Tibial nerve (tissue), 4 donors: ENCODE measurements around the gene CLDN9. TPM values are rescaled to one million over a fixed set of nuclear protein-coding genes. Genes with fewer than 3 reads are reported as not detected.

ENCODE experiments used
- DNase-seq, 2 donors: peaks; one replicate each; pipeline ENCODE4 v3.0.0-alpha.2; 2019; ENCODE audit warnings: low spot score in 2 of 2
- H3K27ac ChIP-seq, 4 donors: fragments of 200-600 bp; sonication (generic) in 3 of 4; one replicate each; pipeline ENCODE4 v1.5.1; 2017 to 2019; ENCODE audit warnings: mild to moderate bottlenecking in 1 of 4
- H3K27me3 ChIP-seq, 2 donors: fragments of 200-600 bp; sonication (generic) in 1 of 2; one replicate each; pipeline versions ENCODE4 v1.5.1 to v1.6.0; 2017 to 2019
- H3K36me3 ChIP-seq, 3 donors: fragments of 200-600 bp; sonication (generic); one replicate each; pipeline ENCODE4 v1.5.1; 2018 to 2019
- H3K4me1 ChIP-seq, 4 donors: fragments of 200-600 bp; sonication (generic) in 3 of 4; one replicate each; pipeline ENCODE4 v1.5.1; 2017 to 2019
- H3K4me3 ChIP-seq, 4 donors: fragments of 200-600 bp; sonication (generic) in 3 of 4; one replicate each; pipeline ENCODE4 v1.5.1; 2017 to 2019; ENCODE audit warnings: mild to moderate bottlenecking in 1 of 4, moderate library complexity in 1 of 4
- H3K9me3 ChIP-seq, 4 donors: fragments of 200-600 bp; sonication (generic) in 3 of 4; one replicate each; pipeline ENCODE4 v1.5.1; 2017 to 2019
- CTCF ChIP-seq, 5 experiments: fragments of 200-600 bp in 3 of 5; fragments of 450-650 bp in 2 of 5; sonication (generic) in 3 of 5; IDR thresholded peaks; one replicate each; pipeline ENCODE4 v1.5.1; 2016 to 2019; ENCODE audit warnings: antibody characterized with exemption in 5 of 5, mild to moderate bottlenecking in 3 of 5, moderate library complexity in 2 of 5
- EP300 ChIP-seq, 2 donors: sonication (generic); formaldehyde crosslinking; IDR thresholded peaks; one replicate each; pipeline ENCODE4 v1.6.1; 2017; ENCODE audit warnings: antibody characterized with exemption in 2 of 2, mild to moderate bottlenecking in 1 of 2
- POLR2A ChIP-seq, 2 donors: fragments of 450-650 bp; IDR thresholded peaks; one replicate each; pipeline ENCODE4 v1.6.1; 2017; ENCODE audit warnings: antibody characterized with exemption in 2 of 2, mild to moderate bottlenecking in 2 of 2, moderate library complexity in 2 of 2
- WGBS, 2 donors: methylation state at CpG; one replicate each; pipeline ENCODE4 v1.1.5; 2018; 5-methylcytosine and 5-hydroxymethylcytosine counted together
- total RNA-seq, 4 donors: library from RNA; depleted of rRNA; stranded (reverse); fragments of >200 nt; gene quantifications; one replicate each; pipeline ENCODE4 v1.1.0, GENCODE V29; 2016

CLDN9 gene
- under 1 TPM in 1 of 4 donors, not detected in 3; 0.30 TPM for total RNA-seq

GRCh38 chr16:3012828-3013420, at the start of gene CLDN9:
Gene CLDN9 (plus strand): TSS chr16:3012923. CDS start chr16:3013363, 440 bp downstream.
- no peak for DNase-seq
- TF ChIP-seq POLR2A (IDR thresholded peaks at IDR 0.05) (no peak), EP300 (IDR thresholded peaks at IDR 0.05) (no peak)
- Histone ChIP-seq H3K27me3 (peaks cover 0 to 74% of the 10 kb centered on the region in 2 donors), H3K4me1 (peaks cover 0 to 14% (median 4%) of the 10 kb centered on the region in 4 donors), H3K27ac (no peak within 1 kb of the TSS), H3K9me3 (no peaks in the 10 kb centered on the region), H3K4me3 (no peak within 1 kb of the TSS), H3K36me3 (no peaks in the 10 kb centered on the region)
- 32 to 37% methylated on average over 9 to 15 of the region's 27 CpGs for WGBS, 2 donors

- TF ChIP-seq POLR2A (IDR thresholded peaks at IDR 0.05) (no peak), CTCF (IDR thresholded peaks at IDR 0.05) (no peak)
- Histone ChIP-seq H3K4me1 (peaks cover 0 to 61% (median 29%) of the 10 kb centered on the region in 4 donors), H3K4me3 (peak overlapping the region in 1 of 4 donors; percentile 28), H3K27ac (no peak overlapping the region), H3K27me3 (peaks cover 2 to 98% of the 10 kb centered on the region in 2 donors), H3K9me3 (no peaks in the 10 kb centered on the region), H3K36me3 (no peaks in the 10 kb centered on the region)
- WGBS, 2 donors = 0 to 1% methylated on average over 1 to 11 of the region's 40 CpGs
- DNase-seq = no peak
Observed at GRCh38 chr16:2963074-2963722, 49.5 kb upstream of the CLDN9 start.

GRCh38 chr16:2963723-2964474, 48.8 kb upstream of the CLDN9 start, which contains the start of gene KREMEN2:
Gene KREMEN2 (plus strand): TSS chr16:2964275. CDS start chr16:2964521, 246 bp downstream.
- Histone ChIP-seq H3K27me3 (peaks cover 2 to 95% of the 10 kb centered on the region in 2 donors), H3K9me3 (no peaks in the 10 kb centered on the region), H3K36me3 (no peaks in the 10 kb centered on the region), H3K27ac (no peak within 1 kb of the TSS), H3K4me1 (peaks cover 0 to 68% (median 32%) of the 10 kb centered on the region in 4 donors), H3K4me3 (peak within 1 kb of the TSS in 2 of 4 donors; percentile 26 to 28)
- no peak for DNase-seq
- no peak for TF ChIP-seq POLR2A (IDR thresholded peaks at IDR 0.05)
- TF ChIP-seq CTCF (IDR thresholded peaks at IDR 0.05) = no peak
- no peak for TF ChIP-seq EP300 (IDR thresholded peaks at IDR 0.05)
- 1% methylated on average over 29 to 42 of the region's 60 CpGs for WGBS, 2 donors

GRCh38 chr16:2964475-2965336, 48.0 kb upstream of the CLDN9 start:
- no peaks in the 10 kb centered on the region for H3K9me3 ChIP-seq
- no peaks in the 10 kb centered on the region for H3K36me3 ChIP-seq
- peak overlapping the region in 2 of 4 donors; percentile 13 to 26 for H3K4me3 ChIP-seq
- no peak overlapping the region for H3K27ac ChIP-seq
- 0 to 1% methylated on average over 7 to 45 of the region's 68 CpGs for WGBS, 2 donors
- DNase-seq = no peak
- H3K27me3 ChIP-seq = peaks cover 2 to 87% of the 10 kb centered on the region in 2 donors
- TF ChIP-seq CTCF (IDR thresholded peaks at IDR 0.05) (no peak), EP300 (IDR thresholded peaks at IDR 0.05) (no peak), POLR2A (IDR thresholded peaks at IDR 0.05) (no peak)
- H3K4me1 ChIP-seq = peaks cover 0 to 73% (median 33%) of the 10 kb centered on the region in 4 donors
